MM.1S (cell line): Measurements from ENCODE around the gene NHSL2.

Experiments
- DNase-seq: peaks from one replicate; pipeline ENCODE4 v3.0.0-alpha.2; 2015
- H2AFZ ChIP-seq: fragments of 300-600 bp; sonication (generic); 2 replicates; pipeline ENCODE4 v1.6.0; 2016; ENCODE audit warnings: antibody characterized with exemption, low read length
- H3F3A ChIP-seq: fragments of 300-600 bp; sonication (generic); 2 replicates; pipeline ENCODE4 v1.6.1; 2016; ENCODE audit warnings: mild to moderate bottlenecking, antibody characterized with exemption, low read length, moderate library complexity, mixed read lengths; ENCODE audit not compliant: insufficient read depth
- H3K27ac ChIP-seq: fragments of 300-600 bp; sonication (generic); 2 replicates; pipeline ENCODE4 v1.5.1; 2016; ENCODE audit warnings: mild to moderate bottlenecking, low read length
- H3K27me3 ChIP-seq: fragments of 300-600 bp; sonication (generic); replicated peaks from 2 replicates; pipeline ENCODE4 v1.6.0; 2016; ENCODE audit warnings: low read length; ENCODE audit not compliant: insufficient read depth
- H3K36me3 ChIP-seq: fragments of 300-600 bp; sonication (generic); replicated peaks from 2 replicates; pipeline ENCODE4 v1.6.1; 2016; ENCODE audit warnings: mild to moderate bottlenecking, low read length, mixed read lengths; ENCODE audit not compliant: insufficient read depth
- H3K4me1 ChIP-seq: fragments of 300-600 bp; sonication (generic); 2 replicates; pipeline ENCODE4 v1.6.1; 2016; ENCODE audit warnings: low read length, mixed read lengths
- H3K4me2 ChIP-seq: fragments of 300-600 bp; sonication (generic); 2 replicates; pipeline ENCODE4 v1.6.0; 2016; ENCODE audit warnings: low read depth, low read length
- H3K4me3 ChIP-seq: fragments of 300-600 bp; sonication (generic); 2 replicates; pipeline ENCODE4 v1.5.1; 2016; ENCODE audit warnings: low read length, mixed read lengths
- H3K79me2 ChIP-seq: fragments of 300-600 bp; sonication (generic); 2 replicates; pipeline ENCODE4 v1.6.1; 2016; ENCODE audit warnings: mixed run types, low read length, mixed read lengths
- H3K9ac ChIP-seq: fragments of 300-600 bp; sonication (generic); 2 replicates; pipeline ENCODE4 v1.6.1; 2016; ENCODE audit warnings: low read length, mixed read lengths
- H3K9me2 ChIP-seq: fragments of 300-600 bp; sonication (generic); replicated peaks from 2 replicates; pipeline ENCODE4 v1.6.1; 2016; ENCODE audit warnings: mild to moderate bottlenecking, low read length, mixed read lengths; ENCODE audit not compliant: insufficient read depth
- H3K9me3 ChIP-seq: fragments of 300-600 bp; sonication (generic); replicated peaks from 2 replicates; pipeline ENCODE4 v1.6.1; 2016; ENCODE audit warnings: mild to moderate bottlenecking, low read length, mixed read lengths; ENCODE audit not compliant: insufficient read depth
- H4K20me1 ChIP-seq: fragments of 300-600 bp; sonication (generic); 2 replicates; pipeline ENCODE4 v1.6.1; 2016; ENCODE audit warnings: mild to moderate bottlenecking, low read length, moderate library complexity, mixed read lengths; ENCODE audit not compliant: insufficient read depth
- EZH2 ChIP-seq: fragments of 300-600 bp; sonication (generic); optimal IDR thresholded peaks from 2 replicates; pipeline ENCODE3; 2017; ENCODE audit warnings: low read depth, mild to moderate bottlenecking, antibody characterized with exemption, low read length, mixed read lengths
- EZH2phosphoT487 ChIP-seq: fragments of 300-600 bp; sonication (generic); IDR thresholded peaks from 2 replicates; pipeline ENCODE4 v1.6.1; 2018; ENCODE audit warnings: antibody characterized with exemption, low read length
- TF ChIP-seq, protein P1 (sequence below): fragments of 300-600 bp; sonication (generic); IDR thresholded peaks from 2 replicates; pipeline ENCODE4 v1.5.1; 2016; ENCODE audit warnings: antibody characterized with exemption, low read length, mixed read lengths

Gene NHSL2

DNA sequence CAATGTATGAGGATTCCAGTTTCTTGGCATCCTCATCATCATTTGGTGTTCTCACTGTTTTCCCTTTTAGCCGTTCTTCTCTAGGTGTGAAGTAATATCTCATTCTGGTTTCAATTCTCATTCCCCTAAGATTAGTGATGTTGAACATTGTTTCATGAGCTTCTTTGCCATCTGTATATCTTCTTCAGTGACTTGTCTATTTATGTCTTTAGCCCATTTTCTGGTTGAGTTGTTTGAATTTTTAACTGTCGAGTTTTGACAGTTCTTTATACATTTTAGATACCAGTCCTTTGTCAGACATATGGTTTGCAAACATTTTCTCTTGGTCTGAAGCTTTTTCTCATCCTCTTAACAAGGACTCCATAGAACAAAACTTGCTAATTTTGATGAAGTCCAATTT, 101.1 kb downstream of the NHSL2 start:
- Histone ChIP-seq H3K9me3 (no peaks in the 10 kb centered on the region), H3K27me3 (no peaks in the 10 kb centered on the region), H2AFZ (no peak overlapping the region), H3K4me2 (no peak overlapping the region), H3K4me3 (no peak overlapping the region), H3K4me1 (no peaks in the 10 kb centered on the region), H3K79me2 (no peaks in the 10 kb centered on the region), H3K9me2 (no peaks in the 10 kb centered on the region), H4K20me1 (no peaks in the 10 kb centered on the region; the same call in 1 of the 2 replicates), H3F3A (no peaks in the 10 kb centered on the region), H3K9ac (no peak overlapping the region), H3K36me3 (no peaks in the 10 kb centered on the region), H3K27ac (no peak overlapping the region)
- TF ChIP-seq, protein P1, sequence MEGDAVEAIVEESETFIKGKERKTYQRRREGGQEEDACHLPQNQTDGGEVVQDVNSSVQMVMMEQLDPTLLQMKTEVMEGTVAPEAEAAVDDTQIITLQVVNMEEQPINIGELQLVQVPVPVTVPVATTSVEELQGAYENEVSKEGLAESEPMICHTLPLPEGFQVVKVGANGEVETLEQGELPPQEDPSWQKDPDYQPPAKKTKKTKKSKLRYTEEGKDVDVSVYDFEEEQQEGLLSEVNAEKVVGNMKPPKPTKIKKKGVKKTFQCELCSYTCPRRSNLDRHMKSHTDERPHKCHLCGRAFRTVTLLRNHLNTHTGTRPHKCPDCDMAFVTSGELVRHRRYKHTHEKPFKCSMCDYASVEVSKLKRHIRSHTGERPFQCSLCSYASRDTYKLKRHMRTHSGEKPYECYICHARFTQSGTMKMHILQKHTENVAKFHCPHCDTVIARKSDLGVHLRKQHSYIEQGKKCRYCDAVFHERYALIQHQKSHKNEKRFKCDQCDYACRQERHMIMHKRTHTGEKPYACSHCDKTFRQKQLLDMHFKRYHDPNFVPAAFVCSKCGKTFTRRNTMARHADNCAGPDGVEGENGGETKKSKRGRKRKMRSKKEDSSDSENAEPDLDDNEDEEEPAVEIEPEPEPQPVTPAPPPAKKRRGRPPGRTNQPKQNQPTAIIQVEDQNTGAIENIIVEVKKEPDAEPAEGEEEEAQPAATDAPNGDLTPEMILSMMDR, result no peak
- TF ChIP-seq EZH2phosphoT487, result no peak
- no peak for TF ChIP-seq EZH2
- no peak for DNase-seq

DNA sequence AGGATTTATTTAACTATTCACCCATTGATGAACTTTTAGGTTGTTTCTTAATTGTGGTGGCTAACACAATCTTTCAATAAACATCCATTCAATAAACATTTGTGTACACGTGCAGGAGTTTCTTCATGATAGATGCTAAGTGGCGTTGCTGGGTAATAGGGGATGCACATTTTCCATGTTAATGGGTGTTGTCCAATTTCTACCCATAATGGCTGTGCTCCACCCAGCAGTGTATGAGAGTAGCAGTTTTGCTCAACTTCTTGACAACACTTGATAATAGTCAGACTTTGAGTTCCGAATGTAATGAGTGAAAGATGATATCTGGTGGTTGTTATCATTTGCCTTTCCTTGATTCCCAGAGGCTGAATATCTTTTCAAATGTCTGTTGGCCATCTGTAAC, 104.7 kb downstream of the NHSL2 start:
- H3K9me3 ChIP-seq, result no peaks in the 10 kb centered on the region
- no peaks in the 10 kb centered on the region for H3F3A ChIP-seq
- no peak overlapping the region for H3K4me3 ChIP-seq
- H3K4me1 ChIP-seq, result peaks cover 5% of the 10 kb centered on the region
- no peak overlapping the region for H3K4me2 ChIP-seq
- H3K27me3 ChIP-seq, result no peaks in the 10 kb centered on the region
- H3K27ac ChIP-seq, result no peak overlapping the region
- H4K20me1 ChIP-seq, result no peaks in the 10 kb centered on the region; the same call in 1 of the 2 replicates
- H3K79me2 ChIP-seq, result no peaks in the 10 kb centered on the region
- TF ChIP-seq EZH2phosphoT487 (no peak), EZH2 (no peak)
- TF ChIP-seq, protein P1, result no peak
- H2AFZ ChIP-seq, result no peak overlapping the region
- H3K9ac ChIP-seq, result no peak overlapping the region
- no peaks in the 10 kb centered on the region for H3K36me3 ChIP-seq
- no peaks in the 10 kb centered on the region for H3K9me2 ChIP-seq
- DNase-seq, result no peak

DNA sequence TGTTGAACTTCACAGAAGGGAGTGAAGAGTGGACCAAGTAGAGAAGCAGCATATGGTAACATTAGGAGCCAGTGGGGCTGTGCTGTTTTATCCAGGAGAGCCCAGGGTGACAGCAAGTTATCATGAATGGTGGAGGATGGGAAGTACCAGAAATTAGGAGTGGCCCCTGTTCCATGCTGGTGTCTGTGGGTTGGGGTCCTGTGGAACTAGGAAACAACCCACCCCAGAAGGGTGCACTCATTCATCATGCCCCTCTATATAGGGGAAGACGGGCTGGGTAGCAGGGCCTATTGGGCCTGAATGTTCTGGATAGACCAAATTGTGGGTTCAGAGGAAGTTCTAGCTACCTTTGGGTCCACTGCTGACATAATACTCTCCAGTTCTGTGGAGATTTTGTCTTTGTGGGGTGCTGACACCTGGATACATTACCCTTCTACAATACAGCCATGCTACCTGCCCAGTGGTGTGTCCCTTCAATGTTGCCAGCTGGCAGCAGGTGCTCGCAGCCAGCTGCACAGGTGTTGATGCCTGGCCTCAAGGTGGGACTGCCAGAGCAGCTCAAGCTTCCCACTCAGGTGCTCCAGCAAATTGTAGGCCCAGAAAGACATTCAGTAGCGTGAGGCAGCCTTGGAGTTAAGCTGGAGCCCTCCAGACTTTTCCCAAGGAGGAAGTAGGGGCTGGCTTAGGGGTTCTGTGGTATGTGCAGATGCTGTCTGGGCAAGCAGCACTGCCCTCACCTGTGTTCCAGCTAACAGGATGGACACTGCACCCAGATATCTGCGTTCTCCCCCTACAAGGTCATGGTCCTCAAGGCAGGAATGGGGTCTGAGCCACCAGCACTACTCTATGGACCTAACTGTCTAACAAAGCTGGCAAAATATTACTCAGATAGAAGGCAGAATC, 106.5 kb downstream of the NHSL2 start:
- no peak overlapping the region for H3K9ac ChIP-seq
- H3K9me3 ChIP-seq, result no peaks in the 10 kb centered on the region
- DNase-seq, result no peak
- H3F3A ChIP-seq, result no peaks in the 10 kb centered on the region
- peaks cover 9% of the 10 kb centered on the region for H3K4me1 ChIP-seq
- H3K27me3 ChIP-seq, result no peaks in the 10 kb centered on the region
- no peak overlapping the region for H3K4me2 ChIP-seq
- no peaks in the 10 kb centered on the region; the same call in 1 of the 2 replicates for H4K20me1 ChIP-seq
- no peak overlapping the region for H3K27ac ChIP-seq
- H3K79me2 ChIP-seq, result no peaks in the 10 kb centered on the region
- H3K9me2 ChIP-seq, result no peaks in the 10 kb centered on the region
- H3K36me3 ChIP-seq, result no peaks in the 10 kb centered on the region
- no peak for TF ChIP-seq EZH2
- TF ChIP-seq, protein P1, result no peak
- no peak for TF ChIP-seq EZH2phosphoT487
- no peak overlapping the region for H2AFZ ChIP-seq
- no peak overlapping the region for H3K4me3 ChIP-seq
